ENCODE results near the gene INPP5A.
"Not testable (repeated sequence)": the region's sequence is repeated elsewhere in the genome, so short reads cannot be mapped to it uniquely, and the experiment has no call there.

The INPP5A gene

GRCh38 chr10:132677473-132678227 lies 140.1 kb downstream of the INPP5A start:
- CTCF ChIA-PET, result interaction anchor here (1.3 kb wide), 1 partner anchor 20 kb away, joined by 3 read pairs; no protein-coding TSS in a partner anchor

GRCh38 chr10:132678436-132679216 lies 141.0 kb downstream of the INPP5A start:
- Histone ChIP-seq H3K9me3 (ENCODE audit: control extremely low read depth in 1 of 5, control insufficient read depth in 4 of 5, insufficient read depth in 2 of 5, low read depth in 1 of 5, low read length in 4 of 5) (no peaks in the 10 kb centered on the region), H3K36me3 (ENCODE audit: control insufficient read depth in 4 of 4, insufficient read depth in 4 of 4, low read length in 3 of 4) (peaks cover 0 to 6% (median 0%) of the 10 kb centered on the region in 4 experiments), H3K27me3 (replicated peaks in 2 of 5; ENCODE audit: control insufficient read depth in 4 of 5, insufficient read depth in 5 of 5, low read length in 4 of 5) (no peaks in the 10 kb centered on the region), H3K27ac (ENCODE audit: insufficient read depth in 1 of 2, low read depth in 1 of 2, low read length in 2 of 2, poor library complexity in 1 of 2, severe bottlenecking in 2 of 2) (no peak overlapping the region), H3K4me1 (ENCODE audit: control extremely low read depth in 1 of 4, control insufficient read depth in 4 of 4, insufficient read depth in 4 of 4, low read length in 3 of 4) (no peaks in the 10 kb centered on the region), H3K4me3 (ENCODE audit: control insufficient read depth in 1 of 7, extremely low read depth in 1 of 7, insufficient read depth in 4 of 7, low read depth in 2 of 7, low read length in 6 of 7) (no peak overlapping the region)
- WGBS (ENCODE audit: insufficient coverage), result 90% methylated on average over 12 of the region's 13 CpGs
- ChIA-PET POLR2A (no interaction called here), CTCF (interaction anchor here (1.2 to 1.3 kb wide), 2 partner anchors 23 to 198 kb away, joined by 3 to 4 read pairs; no protein-coding TSS in a partner anchor)
- no peak for DNase-seq

More at GRCh38 chr10:132677473-132678227, 140.1 kb downstream of the INPP5A start:
- Histone ChIP-seq H3K27me3 (replicated peaks in 2 of 5; ENCODE audit: control insufficient read depth in 4 of 5, insufficient read depth in 5 of 5, low read length in 4 of 5) (no peaks in the 10 kb centered on the region), H3K27ac (ENCODE audit: insufficient read depth in 1 of 2, low read depth in 1 of 2, low read length in 2 of 2, poor library complexity in 1 of 2, severe bottlenecking in 2 of 2) (no peak overlapping the region), H3K4me1 (ENCODE audit: control extremely low read depth in 1 of 4, control insufficient read depth in 4 of 4, insufficient read depth in 4 of 4, low read length in 3 of 4) (no peaks in the 10 kb centered on the region), H3K4me3 (ENCODE audit: control insufficient read depth in 1 of 7, extremely low read depth in 1 of 7, insufficient read depth in 4 of 7, low read depth in 2 of 7, low read length in 6 of 7) (no peak overlapping the region), H3K9me3 (ENCODE audit: control extremely low read depth in 1 of 5, control insufficient read depth in 4 of 5, insufficient read depth in 2 of 5, low read depth in 1 of 5, low read length in 4 of 5) (no peaks in the 10 kb centered on the region), H3K36me3 (ENCODE audit: control insufficient read depth in 4 of 4, insufficient read depth in 4 of 4, low read length in 3 of 4) (peaks cover 0 to 6% (median 2%) of the 10 kb centered on the region in 4 experiments)
- DNase-seq, result no peak
- WGBS (ENCODE audit: insufficient coverage), result 96% methylated on average over 29 of the region's 36 CpGs
- POLR2A ChIA-PET, result no interaction called here

- H3K27me3 ChIP-seq (replicated peaks in 2 of 5; ENCODE audit: control insufficient read depth in 4 of 5, insufficient read depth in 5 of 5, low read length in 4 of 5), result no peaks in the 10 kb centered on the region
- DNase-seq, result no peak
- CTCF ChIA-PET, result interaction anchor here (1.2 to 1.3 kb wide), 2 partner anchors 24 to 199 kb away, joined by 3 to 4 read pairs; no protein-coding TSS in a partner anchor
- H3K9me3 ChIP-seq (ENCODE audit: control extremely low read depth in 1 of 5, control insufficient read depth in 4 of 5, insufficient read depth in 2 of 5, low read depth in 1 of 5, low read length in 4 of 5), result no peaks in the 10 kb centered on the region
- H3K36me3 ChIP-seq (ENCODE audit: control insufficient read depth in 4 of 4, insufficient read depth in 4 of 4, low read length in 3 of 4), result peaks cover 0 to 6% (median 0%) of the 10 kb centered on the region in 4 experiments
- no peak overlapping the region for H3K4me3 ChIP-seq (ENCODE audit: control insufficient read depth in 1 of 7, extremely low read depth in 1 of 7, insufficient read depth in 4 of 7, low read depth in 2 of 7, low read length in 6 of 7)
- WGBS (ENCODE audit: insufficient coverage), result 100% methylated on average over 9 of the region's 10 CpGs
- no peak overlapping the region for H3K27ac ChIP-seq (ENCODE audit: insufficient read depth in 1 of 2, low read depth in 1 of 2, low read length in 2 of 2, poor library complexity in 1 of 2, severe bottlenecking in 2 of 2)
- POLR2A ChIA-PET, result no interaction called here
- H3K4me1 ChIP-seq (ENCODE audit: control extremely low read depth in 1 of 4, control insufficient read depth in 4 of 4, insufficient read depth in 4 of 4, low read length in 3 of 4), result peaks cover 0 to 5% (median 2%) of the 10 kb centered on the region in 4 experiments
Observed at GRCh38 chr10:132679217-132679595, 141.6 kb downstream of the INPP5A start.

GRCh38 chr10:132679640-132680039 lies 142.1 kb downstream of the INPP5A start:
- no peak overlapping the region for H3K4me3 ChIP-seq (ENCODE audit: control insufficient read depth in 1 of 7, extremely low read depth in 1 of 7, insufficient read depth in 4 of 7, low read depth in 2 of 7, low read length in 6 of 7)
- DNase-seq, result no peak
- no peaks in the 10 kb centered on the region for H3K9me3 ChIP-seq (ENCODE audit: control extremely low read depth in 1 of 5, control insufficient read depth in 4 of 5, insufficient read depth in 2 of 5, low read depth in 1 of 5, low read length in 4 of 5)
- H3K4me1 ChIP-seq (ENCODE audit: control extremely low read depth in 1 of 4, control insufficient read depth in 4 of 4, insufficient read depth in 4 of 4, low read length in 3 of 4), result peaks cover 0 to 10% (median 6%) of the 10 kb centered on the region in 4 experiments
- 100% methylated on average over 1 of the region's 3 CpGs for WGBS (ENCODE audit: insufficient coverage)
- H3K36me3 ChIP-seq (ENCODE audit: control insufficient read depth in 4 of 4, insufficient read depth in 4 of 4, low read length in 3 of 4), result peaks cover 0 to 6% (median 0%) of the 10 kb centered on the region in 4 experiments
- CTCF ChIA-PET, result interaction anchor here (1.3 kb wide), 1 partner anchor 199 kb away, joined by 3 read pairs; no protein-coding TSS in a partner anchor
- POLR2A ChIA-PET, result no interaction called here
- no peaks in the 10 kb centered on the region for H3K27me3 ChIP-seq (replicated peaks in 2 of 5; ENCODE audit: control insufficient read depth in 4 of 5, insufficient read depth in 5 of 5, low read length in 4 of 5)
- no peak overlapping the region for H3K27ac ChIP-seq (ENCODE audit: insufficient read depth in 1 of 2, low read depth in 1 of 2, low read length in 2 of 2, poor library complexity in 1 of 2, severe bottlenecking in 2 of 2)

- WGBS (ENCODE audit: insufficient coverage), result 98% methylated on average over 16 of the region's 28 CpGs
- H3K9me3 ChIP-seq (ENCODE audit: control extremely low read depth in 1 of 5, control insufficient read depth in 4 of 5, insufficient read depth in 2 of 5, low read depth in 1 of 5, low read length in 4 of 5); H3K27me3 ChIP-seq (replicated peaks in 2 of 5; ENCODE audit: control insufficient read depth in 4 of 5, insufficient read depth in 5 of 5, low read length in 4 of 5); H3K4me3 ChIP-seq (ENCODE audit: control insufficient read depth in 1 of 7, extremely low read depth in 1 of 7, insufficient read depth in 4 of 7, low read depth in 2 of 7, low read length in 6 of 7); H3K27ac ChIP-seq (ENCODE audit: insufficient read depth in 1 of 2, low read depth in 1 of 2, low read length in 2 of 2, poor library complexity in 1 of 2, severe bottlenecking in 2 of 2); DNase-seq; CTCF ChIA-PET; H3K36me3 ChIP-seq (ENCODE audit: control insufficient read depth in 4 of 4, insufficient read depth in 4 of 4, low read length in 3 of 4): not testable (repeated sequence)
- POLR2A ChIA-PET, result interaction anchor here (0.6 kb wide), 1 partner anchor 23 kb away, joined by 3 read pairs; no protein-coding TSS in a partner anchor
- H3K4me1 ChIP-seq (ENCODE audit: control extremely low read depth in 1 of 4, control insufficient read depth in 4 of 4, insufficient read depth in 4 of 4, low read length in 3 of 4), result peaks cover 0 to 21% (median 16%) of the 10 kb centered on the region in 4 experiments
Observed at GRCh38 chr10:132680741-132681140, 143.2 kb downstream of the INPP5A start.

GRCh38 chr10:132681858-132682755 lies 144.5 kb downstream of the INPP5A start:
- Histone ChIP-seq H3K4me1 (ENCODE audit: control extremely low read depth in 1 of 4, control insufficient read depth in 4 of 4, insufficient read depth in 4 of 4, low read length in 3 of 4) (peaks cover 0 to 21% (median 17%) of the 10 kb centered on the region in 4 experiments), H3K27me3 (replicated peaks in 2 of 5; ENCODE audit: control insufficient read depth in 4 of 5, insufficient read depth in 5 of 5, low read length in 4 of 5) (no peaks in the 10 kb centered on the region), H3K36me3 (ENCODE audit: control insufficient read depth in 4 of 4, insufficient read depth in 4 of 4, low read length in 3 of 4) (peaks cover 0 to 5% (median 0%) of the 10 kb centered on the region in 4 experiments), H3K4me3 (ENCODE audit: control insufficient read depth in 1 of 7, extremely low read depth in 1 of 7, insufficient read depth in 4 of 7, low read depth in 2 of 7, low read length in 6 of 7) (no peak overlapping the region), H3K9me3 (ENCODE audit: control extremely low read depth in 1 of 5, control insufficient read depth in 4 of 5, insufficient read depth in 2 of 5, low read depth in 1 of 5, low read length in 4 of 5) (no peaks in the 10 kb centered on the region), H3K27ac (ENCODE audit: insufficient read depth in 1 of 2, low read depth in 1 of 2, low read length in 2 of 2, poor library complexity in 1 of 2, severe bottlenecking in 2 of 2) (no peak overlapping the region)
- peak in 2 of 3 donors; percentile 6 to 19 for DNase-seq
- CTCF ChIA-PET, result no interaction called here
- 96% methylated on average over 23 of the region's 25 CpGs for WGBS (ENCODE audit: insufficient coverage)
- POLR2A ChIA-PET, result no interaction called here

Measured in common myeloid progenitor, CD34-positive (primary cell).